Amniotic epithelial cell (primary cell): ENCODE data around the gene AKAP4.
A peak's percentile ranks its signal among the peaks of the same experiment; 100 is the strongest.

Source experiments
- DNase-seq: peaks from one replicate; pipeline ENCODE4 v3.0.0-alpha.2; 2010; ENCODE audit warnings: low read depth

Gene AKAP4

GRCh38 chrX:50200907-50201306 is at the start of gene AKAP4:
TSS of gene AKAP4 (minus strand) at chrX:50201007. CDS start at chrX:50200889, 118 bp downstream.
- DNase-seq: no peak

GRCh38 chrX:50211510-50211909 is 10.7 kb upstream of the AKAP4 start:
- DNase-seq: peak; percentile 33

GRCh38 chrX:50206753-50207152 is 5.9 kb upstream of the AKAP4 start:
- DNase-seq: no peak

GRCh38 chrX:50204364-50204899 is 3.6 kb upstream of the AKAP4 start, which contains the start of gene CCNB3:
TSS of gene CCNB3 (plus strand) at chrX:50204765. CDS start at chrX:50285164, 80,399 bp downstream.
- peak; percentile 76 for DNase-seq

GRCh38 chrX:50202539-50202938 is 1.7 kb upstream of the AKAP4 start:
- peak; percentile 27 for DNase-seq

GRCh38 chrX:50198348-50198747 is 2.5 kb downstream of the AKAP4 start:
- DNase-seq: peak; percentile 2

- DNase-seq: no peak
Measured at GRCh38 chrX:50188859-50189600, 11.8 kb downstream of the AKAP4 start.

GRCh38 chrX:50183891-50184290 is 16.9 kb downstream of the AKAP4 start:
- DNase-seq: no peak

GRCh38 chrX:50180073-50180940 is 20.5 kb downstream of the AKAP4 start:
- DNase-seq: no peak

- no peak for DNase-seq
Measured at GRCh38 chrX:50169717-50170116, 31.1 kb downstream of the AKAP4 start.

GRCh38 chrX:50168241-50168687 is 32.5 kb downstream of the AKAP4 start:
- peak; percentile 47 for DNase-seq

- no peak for DNase-seq
Measured at GRCh38 chrX:50167366-50167765, 33.4 kb downstream of the AKAP4 start.

- DNase-seq: no peak
Measured at GRCh38 chrX:50165727-50166126, 35.1 kb downstream of the AKAP4 start.

- DNase-seq: peak; percentile 16
Measured at GRCh38 chrX:50161127-50161526, 39.7 kb downstream of the AKAP4 start.

- DNase-seq: no peak
Measured at GRCh38 chrX:50158593-50158992, 42.2 kb downstream of the AKAP4 start.

- peak; percentile 7 for DNase-seq
Measured at GRCh38 chrX:50157545-50158135, 43.2 kb downstream of the AKAP4 start.

- no peak for DNase-seq
Measured at GRCh38 chrX:50154429-50154828, 46.4 kb downstream of the AKAP4 start.

GRCh38 chrX:50152456-50152855 is 48.4 kb downstream of the AKAP4 start:
- DNase-seq: no peak

- no peak for DNase-seq
Measured at GRCh38 chrX:50147972-50148371, 52.8 kb downstream of the AKAP4 start.
